ENCODE data around the gene DPP6. TPM values are rescaled to one million over a fixed set of nuclear protein-coding genes. Genes with fewer than 3 reads are reported as not detected.

DPP6 gene
- total RNA-seq, 1 experiment from 2014 or later: not detected

DNA sequence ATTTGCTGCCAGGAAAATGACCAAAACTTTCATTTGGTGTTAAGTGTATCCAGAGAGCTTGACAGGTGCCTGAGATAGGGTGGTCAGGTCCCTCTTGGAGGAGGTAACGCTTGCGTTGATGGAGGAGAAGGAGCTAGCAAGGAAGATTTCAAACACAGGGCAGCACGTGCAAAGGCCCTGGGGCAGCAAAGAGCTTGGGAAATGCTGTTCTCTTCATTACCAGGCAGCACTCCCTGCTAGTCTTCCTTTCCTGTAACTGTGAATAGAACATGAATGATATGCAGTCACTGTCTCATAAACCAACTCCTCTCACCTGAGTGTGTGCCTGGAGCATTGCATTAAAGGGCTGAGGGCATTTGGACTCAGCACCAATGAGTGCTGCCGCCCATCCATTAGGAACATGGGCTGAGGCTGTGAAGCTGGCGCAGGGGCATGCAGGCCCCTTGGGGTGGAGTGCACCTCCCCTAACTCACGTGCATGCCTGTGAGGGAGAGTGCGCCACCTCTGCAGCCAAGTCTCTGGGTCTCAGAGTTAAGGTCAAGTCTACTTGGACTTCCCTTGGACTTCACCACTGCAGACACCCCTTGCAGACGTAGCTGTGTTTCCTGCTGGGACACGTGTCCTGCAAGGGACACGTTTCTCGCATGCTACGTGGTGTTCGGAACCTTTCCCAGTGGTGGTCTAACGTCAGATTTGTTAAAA, 813.9 kb downstream of the DPP6 start:
- Histone ChIP-seq H3K27ac (no peak overlapping the region), H3K27me3 (replicated peaks) (no peaks in the 10 kb centered on the region; the same call in 1 of the 2 replicates), H3K4me1 (replicated peaks) (no peaks in the 10 kb centered on the region), H3K9me3 (replicated peaks) (no peaks in the 10 kb centered on the region), H3K36me3 (no peaks in the 10 kb centered on the region), H3K4me3 (no peak overlapping the region)
- DNase-seq (ENCODE audit: low read depth in 1 of 2, low spot score in 2 of 2): no peak

DNA sequence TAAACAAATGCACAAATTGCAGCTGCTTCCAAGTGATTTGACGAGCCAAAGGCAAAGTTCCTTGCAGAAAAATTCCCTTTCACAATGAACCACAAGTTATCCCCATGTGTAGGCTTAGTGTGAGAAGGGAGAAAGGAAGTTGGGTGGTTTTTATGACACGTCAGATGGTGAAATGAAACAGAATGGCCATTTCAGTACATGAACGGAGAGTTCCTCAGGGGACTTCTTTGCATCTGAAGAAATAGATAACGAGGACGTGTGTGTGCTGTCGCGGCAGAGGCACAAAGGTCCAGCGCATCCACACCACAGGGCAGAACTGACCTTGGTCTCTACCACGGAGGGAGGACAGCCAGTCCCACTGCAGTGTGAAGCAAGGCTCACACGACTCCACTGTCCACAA, 814.9 kb downstream of the DPP6 start:
- DNase-seq (ENCODE audit: low read depth in 1 of 2, low spot score in 2 of 2): no peak
- Histone ChIP-seq H3K36me3 (no peaks in the 10 kb centered on the region), H3K27ac (no peak overlapping the region), H3K4me3 (no peak overlapping the region), H3K4me1 (replicated peaks) (no peaks in the 10 kb centered on the region), H3K9me3 (replicated peaks) (no peaks in the 10 kb centered on the region), H3K27me3 (replicated peaks) (no peaks in the 10 kb centered on the region; the same call in 1 of the 2 replicates)

DNA sequence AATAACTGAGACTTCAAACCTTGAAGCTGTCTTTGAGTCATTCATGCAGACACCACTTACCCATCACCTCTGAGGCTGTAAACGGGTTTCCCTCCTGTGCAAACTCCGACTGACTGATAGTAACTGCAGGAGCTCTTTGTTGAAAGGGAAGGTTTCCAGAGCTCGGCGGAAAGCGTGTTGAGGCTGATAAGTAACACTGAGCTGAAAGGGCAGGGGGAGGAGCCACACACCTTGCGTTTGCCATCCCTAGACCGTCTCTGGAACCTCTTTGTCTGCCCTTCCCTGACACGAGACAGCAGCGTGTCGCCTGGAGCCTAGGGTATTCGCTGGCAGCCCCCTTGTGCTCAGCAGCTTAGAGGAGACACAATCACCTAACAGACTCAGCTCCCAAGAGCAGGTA, 816.7 kb downstream of the DPP6 start:
- no peaks in the 10 kb centered on the region for H3K36me3 ChIP-seq
- H3K27ac ChIP-seq: no peak overlapping the region
- no peak for DNase-seq (ENCODE audit: low read depth in 1 of 2, low spot score in 2 of 2)
- no peaks in the 10 kb centered on the region for H3K4me1 ChIP-seq (replicated peaks)
- no peak overlapping the region for H3K4me3 ChIP-seq
- H3K27me3 ChIP-seq (replicated peaks): no peaks in the 10 kb centered on the region; the same call in 1 of the 2 replicates
- no peaks in the 10 kb centered on the region for H3K9me3 ChIP-seq (replicated peaks)

DNA sequence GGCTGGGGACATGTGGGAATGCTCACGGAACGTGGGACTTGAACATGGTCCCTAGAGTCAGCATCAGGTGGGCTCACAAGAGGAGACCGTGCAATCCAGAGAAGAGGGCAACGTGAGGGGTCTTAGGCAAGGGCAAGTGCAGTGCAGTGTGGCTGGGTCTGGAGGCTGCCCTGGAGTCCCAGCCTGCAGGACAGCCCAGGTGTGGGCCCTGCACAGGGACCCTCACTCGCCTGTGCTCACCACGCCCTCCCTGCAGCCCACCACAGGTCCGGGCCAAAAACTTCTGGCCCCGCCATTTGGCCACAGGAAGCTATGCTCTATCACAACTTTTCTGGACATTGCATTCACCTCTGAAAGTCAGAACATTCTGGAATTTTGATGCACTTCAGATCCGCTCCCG, 817.2 kb downstream of the DPP6 start:
- no peak for DNase-seq (ENCODE audit: low read depth in 1 of 2, low spot score in 2 of 2)
- Histone ChIP-seq H3K4me1 (replicated peaks) (no peaks in the 10 kb centered on the region), H3K27ac (no peak overlapping the region), H3K27me3 (replicated peaks) (no peaks in the 10 kb centered on the region; the same call in 1 of the 2 replicates), H3K36me3 (no peaks in the 10 kb centered on the region), H3K9me3 (replicated peaks) (no peaks in the 10 kb centered on the region), H3K4me3 (no peak overlapping the region)

DNA sequence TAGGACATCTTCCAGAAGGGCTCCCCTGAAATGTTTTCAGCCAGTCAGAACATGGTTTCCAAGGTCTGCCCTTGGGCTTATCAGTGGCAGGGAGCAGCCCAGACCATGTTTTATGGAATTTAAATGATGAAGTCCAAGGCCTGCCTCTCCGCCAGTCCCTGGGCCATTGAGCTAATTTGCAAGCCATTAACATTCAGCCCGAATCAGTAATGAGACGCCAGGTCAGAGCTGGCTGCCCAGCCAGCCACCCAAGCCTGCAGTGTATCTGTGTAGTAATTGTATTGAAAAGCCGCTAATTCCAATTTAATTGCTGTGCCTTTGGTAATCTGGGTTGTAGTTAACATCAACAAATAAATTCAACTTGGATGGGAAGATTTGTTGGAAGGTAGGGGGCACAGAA, 819.3 kb downstream of the DPP6 start:
- no peaks in the 10 kb centered on the region for H3K9me3 ChIP-seq (replicated peaks)
- no peaks in the 10 kb centered on the region; the same call in 1 of the 2 replicates for H3K27me3 ChIP-seq (replicated peaks)
- no peaks in the 10 kb centered on the region for H3K4me1 ChIP-seq (replicated peaks)
- DNase-seq (ENCODE audit: low read depth in 1 of 2, low spot score in 2 of 2): no peak
- no peaks in the 10 kb centered on the region for H3K36me3 ChIP-seq
- H3K27ac ChIP-seq: no peak overlapping the region
- H3K4me3 ChIP-seq: no peak overlapping the region

DNA sequence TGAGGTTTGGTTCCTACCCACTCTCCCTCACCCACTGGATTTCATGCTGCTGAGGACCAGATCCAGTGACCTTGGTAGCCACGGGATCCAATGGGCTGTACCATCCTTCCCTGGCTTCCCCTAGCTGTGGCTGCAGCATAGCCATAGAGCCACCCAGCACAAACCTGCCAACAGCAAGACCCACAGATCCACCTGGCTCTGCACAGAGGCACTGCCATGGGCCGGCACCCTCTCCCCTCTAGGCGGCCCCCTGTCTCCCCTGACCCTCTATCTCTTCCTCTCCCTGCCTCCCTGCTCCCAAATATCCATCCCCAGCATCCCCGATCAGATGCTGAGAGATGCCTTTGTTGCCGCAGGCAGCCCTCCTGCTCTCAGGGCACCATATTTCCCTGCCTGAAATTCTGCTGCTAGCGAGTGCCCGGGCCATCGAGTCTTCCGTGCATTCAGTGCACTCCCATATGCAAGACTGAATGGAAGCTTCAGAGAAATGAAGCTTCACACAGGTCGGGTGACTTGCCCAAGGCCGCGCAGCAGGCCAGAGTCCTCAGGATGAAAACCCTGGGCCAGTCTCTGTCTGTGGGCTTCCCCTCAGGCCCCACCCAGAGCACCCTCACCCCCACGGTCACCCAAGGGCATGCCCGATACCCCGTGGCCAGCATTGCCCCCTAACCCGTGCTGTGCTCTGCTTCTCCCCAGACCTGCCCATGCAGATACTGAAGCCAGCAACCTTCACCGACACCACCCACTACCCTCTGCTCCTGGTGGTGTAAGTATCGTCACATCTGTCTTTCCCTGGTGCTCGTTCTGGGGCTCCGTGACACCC, 819.9 kb downstream of the DPP6 start:
- Histone ChIP-seq H3K4me3 (no peak overlapping the region), H3K27ac (no peak overlapping the region), H3K9me3 (replicated peaks) (no peaks in the 10 kb centered on the region), H3K36me3 (no peaks in the 10 kb centered on the region), H3K4me1 (replicated peaks) (no peaks in the 10 kb centered on the region), H3K27me3 (replicated peaks) (no peaks in the 10 kb centered on the region; the same call in 1 of the 2 replicates)
- DNase-seq (ENCODE audit: low read depth in 1 of 2, low spot score in 2 of 2): no peak

DNA sequence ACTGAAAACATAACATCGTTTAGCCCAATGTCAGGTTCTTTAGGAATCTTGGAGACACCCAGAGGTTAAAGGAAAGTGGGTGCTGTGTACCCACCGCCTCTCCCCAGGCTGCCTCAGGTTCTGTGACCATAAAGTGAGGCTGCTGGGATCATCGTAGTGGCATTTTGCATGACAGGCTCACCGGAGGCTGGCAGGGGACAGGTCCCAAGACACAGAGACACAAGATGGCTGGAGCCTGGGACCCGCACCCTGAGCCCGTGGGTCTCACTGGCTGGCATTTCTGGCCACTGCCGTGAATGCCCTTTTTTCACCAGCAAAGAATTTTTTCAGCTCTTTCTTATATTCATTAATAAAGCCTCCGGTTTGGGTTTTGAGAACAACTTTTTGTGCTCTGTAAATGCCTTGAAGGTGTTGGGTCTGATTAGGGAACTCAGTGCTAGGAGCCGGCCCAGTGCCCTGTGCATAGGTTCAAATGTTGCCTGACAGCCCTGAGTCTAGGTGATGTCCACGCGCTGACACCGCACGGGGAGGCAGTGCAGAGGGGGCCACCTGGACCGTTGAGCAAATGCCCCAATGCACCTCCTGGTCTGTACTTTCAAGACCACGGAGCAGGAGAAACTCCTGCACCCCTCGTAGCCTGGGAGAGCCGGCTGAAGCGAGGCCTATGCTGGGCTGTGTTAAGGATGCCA, 820.8 kb downstream of the DPP6 start:
- H3K9me3 ChIP-seq (replicated peaks): no peaks in the 10 kb centered on the region
- no peaks in the 10 kb centered on the region for H3K4me1 ChIP-seq (replicated peaks)
- no peak overlapping the region for H3K27ac ChIP-seq
- no peak overlapping the region for H3K4me3 ChIP-seq
- H3K27me3 ChIP-seq (replicated peaks): no peaks in the 10 kb centered on the region; the same call in 1 of the 2 replicates
- no peaks in the 10 kb centered on the region for H3K36me3 ChIP-seq
- DNase-seq (ENCODE audit: low read depth in 1 of 2, low spot score in 2 of 2): no peak

DNA sequence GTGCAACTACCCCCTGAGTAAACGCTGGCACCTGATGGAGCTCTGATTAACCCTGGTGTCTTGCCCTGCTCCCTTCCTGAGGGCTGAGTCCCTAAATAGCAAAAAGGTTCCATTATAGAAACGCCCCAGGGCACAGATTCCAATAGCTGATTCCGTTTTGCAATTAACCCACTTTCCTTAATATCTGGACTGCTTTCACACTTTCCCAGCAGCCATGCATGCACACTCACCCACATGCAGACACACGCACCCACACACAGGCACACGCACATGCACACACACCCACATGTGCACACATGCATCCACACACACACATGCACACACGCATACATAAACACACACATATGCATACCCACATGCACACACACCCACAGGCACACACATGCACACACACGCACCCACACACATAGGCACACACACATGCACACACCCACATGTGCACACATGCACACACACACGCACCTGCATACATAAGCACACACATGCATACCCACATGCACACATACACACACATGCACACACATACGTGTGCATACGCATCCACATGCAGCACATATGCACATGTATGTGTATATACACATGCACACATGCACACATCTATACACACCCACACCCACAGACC, 821.4 kb downstream of the DPP6 start:
- H3K9me3 ChIP-seq (replicated peaks): no peaks in the 10 kb centered on the region
- no peaks in the 10 kb centered on the region for H3K36me3 ChIP-seq
- no peaks in the 10 kb centered on the region for H3K4me1 ChIP-seq (replicated peaks)
- H3K27ac ChIP-seq: no peak overlapping the region
- no peak for DNase-seq (ENCODE audit: low read depth in 1 of 2, low spot score in 2 of 2)
- no peak overlapping the region for H3K4me3 ChIP-seq
- H3K27me3 ChIP-seq (replicated peaks): no peaks in the 10 kb centered on the region; the same call in 1 of the 2 replicates

DNA sequence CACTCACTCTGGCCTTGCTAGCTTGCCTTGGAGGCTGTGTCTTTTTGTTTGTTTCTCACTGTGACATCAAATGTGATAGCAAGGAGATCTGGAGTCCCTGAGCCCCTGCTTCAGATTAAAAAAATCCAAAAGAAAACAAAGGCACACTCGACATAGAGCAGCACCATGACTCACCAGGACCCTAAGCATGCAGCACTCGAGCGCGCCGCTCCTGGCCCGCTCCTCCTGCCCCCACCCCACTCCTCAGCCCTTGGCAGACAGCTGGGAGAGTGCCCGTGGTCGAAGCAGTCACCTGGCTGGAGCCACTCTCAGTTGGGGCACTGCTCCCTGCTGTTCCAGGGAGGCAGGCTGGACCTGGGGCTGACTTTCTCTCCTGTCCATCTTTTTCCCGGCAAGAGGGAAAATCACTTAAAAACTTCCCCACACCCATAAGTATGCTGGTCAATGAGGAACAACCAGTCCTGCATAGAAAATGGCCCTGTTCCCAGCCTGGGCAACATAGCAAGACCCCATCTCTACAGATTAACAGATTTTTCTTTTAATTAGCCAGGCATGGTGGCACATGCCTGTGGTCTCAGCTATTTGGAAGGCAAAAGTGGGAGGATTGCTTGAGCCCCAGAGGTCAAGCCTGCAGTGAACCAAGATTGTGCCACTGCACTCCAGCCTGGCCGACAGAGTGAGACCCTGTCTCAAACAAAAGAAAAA, 822.4 kb downstream of the DPP6 start:
- Histone ChIP-seq H3K9me3 (replicated peaks) (no peaks in the 10 kb centered on the region), H3K4me3 (no peak overlapping the region), H3K27ac (no peak overlapping the region), H3K4me1 (replicated peaks) (no peaks in the 10 kb centered on the region), H3K36me3 (no peaks in the 10 kb centered on the region), H3K27me3 (replicated peaks) (no peaks in the 10 kb centered on the region)
- DNase-seq (ENCODE audit: low read depth in 1 of 2, low spot score in 2 of 2): no peak

DNA sequence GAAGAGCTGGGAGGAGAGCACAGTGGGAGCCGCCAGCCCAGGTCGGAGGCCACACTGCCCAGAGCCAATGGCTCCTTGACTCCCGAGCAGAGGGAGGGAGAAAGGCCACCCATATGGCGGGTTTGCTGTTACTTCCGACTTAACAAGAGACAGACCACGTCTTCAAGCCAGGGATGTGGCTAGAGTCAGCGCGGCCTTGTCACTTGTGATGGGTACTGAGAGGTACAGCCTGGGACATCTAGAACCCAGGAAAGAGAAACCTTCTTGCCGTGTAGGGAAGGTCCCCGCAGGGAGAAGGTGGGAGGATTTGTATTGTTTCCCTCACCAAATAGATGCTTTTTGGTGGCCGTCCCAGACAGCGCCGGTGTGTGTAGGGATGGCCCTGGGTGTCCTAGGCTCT, 823.1 kb downstream of the DPP6 start:
- Histone ChIP-seq H3K36me3 (no peaks in the 10 kb centered on the region), H3K4me1 (replicated peaks) (no peaks in the 10 kb centered on the region), H3K27ac (no peak overlapping the region), H3K27me3 (replicated peaks) (no peaks in the 10 kb centered on the region), H3K4me3 (no peak overlapping the region), H3K9me3 (replicated peaks) (no peaks in the 10 kb centered on the region)
- no peak for DNase-seq (ENCODE audit: low read depth in 1 of 2, low spot score in 2 of 2)

DNA sequence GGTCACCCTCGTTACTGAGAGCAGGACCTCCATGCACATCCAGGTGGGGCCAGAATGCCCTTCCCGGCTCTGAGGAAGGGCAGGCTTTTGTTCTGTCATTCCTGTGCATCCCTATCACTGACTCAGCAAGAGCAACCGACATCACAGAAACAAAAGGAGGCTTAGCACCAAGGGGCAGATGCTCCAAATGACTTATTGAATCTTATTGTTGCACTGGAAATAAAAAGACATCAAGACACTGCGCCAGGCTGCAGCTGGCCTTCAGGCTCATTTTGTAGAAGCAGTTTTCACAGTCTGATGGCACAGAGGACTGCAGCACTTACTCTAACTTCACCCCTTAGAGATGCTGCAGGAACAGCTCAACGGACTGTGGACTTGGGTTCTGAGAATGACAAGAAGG, 824.3 kb downstream of the DPP6 start:
- H3K4me1 ChIP-seq (replicated peaks): no peaks in the 10 kb centered on the region
- no peak for DNase-seq (ENCODE audit: low read depth in 1 of 2, low spot score in 2 of 2)

DNA sequence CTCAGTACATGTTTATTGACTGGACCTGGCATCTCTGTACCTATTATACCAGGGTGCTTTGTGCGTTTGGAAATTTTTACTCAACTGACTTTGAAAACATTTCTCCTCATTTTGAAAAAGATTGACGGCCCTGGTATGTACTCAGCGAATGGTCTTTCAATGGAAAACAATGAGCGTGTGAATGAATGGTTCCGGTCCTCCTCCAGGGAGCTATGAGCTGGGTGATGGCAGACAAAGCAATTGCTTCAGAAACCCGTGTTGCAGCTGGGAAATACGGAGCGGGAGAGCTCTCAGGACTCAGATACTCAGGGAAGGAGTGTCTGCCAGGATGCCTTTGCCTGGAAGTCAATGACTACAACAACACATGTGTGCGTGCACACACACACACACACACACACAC, 824.8 kb downstream of the DPP6 start:
- no peak for DNase-seq (ENCODE audit: low read depth in 1 of 2, low spot score in 2 of 2)
- H3K36me3 ChIP-seq: no peaks in the 10 kb centered on the region
- H3K4me1 ChIP-seq (replicated peaks): no peaks in the 10 kb centered on the region
- no peaks in the 10 kb centered on the region for H3K27me3 ChIP-seq (replicated peaks)
- no peak overlapping the region for H3K27ac ChIP-seq
- no peaks in the 10 kb centered on the region for H3K9me3 ChIP-seq (replicated peaks)
- H3K4me3 ChIP-seq: no peak overlapping the region

More for the DNA sequence above, 824.3 kb downstream of the DPP6 start:
- Histone ChIP-seq H3K36me3 (no peaks in the 10 kb centered on the region), H3K27ac (no peak overlapping the region), H3K27me3 (replicated peaks) (no peaks in the 10 kb centered on the region), H3K9me3 (replicated peaks) (no peaks in the 10 kb centered on the region), H3K4me3 (no peak overlapping the region)

DNA sequence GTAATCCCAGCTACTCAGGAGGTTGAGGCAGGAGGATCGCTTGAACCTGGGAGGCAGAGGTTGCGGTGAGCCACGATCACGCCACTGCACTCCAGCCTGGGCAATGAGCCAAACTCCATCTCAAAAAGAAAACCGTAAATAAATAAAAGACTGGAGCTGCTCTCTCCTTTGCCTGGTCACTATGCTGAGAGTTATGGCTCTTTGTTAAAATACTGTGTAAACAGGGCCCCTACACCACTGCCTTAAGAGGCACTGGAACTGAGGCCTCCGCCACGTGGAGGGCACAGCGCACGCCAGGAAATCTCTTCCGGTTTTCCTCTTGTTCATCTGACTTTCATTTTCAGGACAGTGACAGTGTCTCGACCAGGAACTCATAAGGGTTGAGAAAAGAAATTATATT, 827.4 kb downstream of the DPP6 start:
- peaks cover 10% of the 10 kb centered on the region; the same call in 1 of the 2 replicates for H3K9me3 ChIP-seq (replicated peaks)
- H3K4me3 ChIP-seq: no peak overlapping the region
- H3K27me3 ChIP-seq (replicated peaks): no peaks in the 10 kb centered on the region
- no peak overlapping the region for H3K27ac ChIP-seq
- DNase-seq (ENCODE audit: low read depth in 1 of 2, low spot score in 2 of 2): no peak
- H3K4me1 ChIP-seq (replicated peaks): no peaks in the 10 kb centered on the region
- H3K36me3 ChIP-seq: no peaks in the 10 kb centered on the region

All from SJSA1 (cell line).